DOHH2 (cell line): ENCODE data around the gene DPH3.

ENCODE experiments used
- H3F3A ChIP-seq: fragments of 200-600 bp; sonication (generic), shearing (Covaris generic); 2 replicates; pipeline ENCODE4 v1.6.0; 2016; ENCODE audit warnings: antibody characterized with exemption, mild to moderate bottlenecking; ENCODE audit not compliant: control insufficient read depth, insufficient read depth
- H3K27ac ChIP-seq: fragments of 200-600 bp; sonication (generic); 2 replicates; pipeline ENCODE4 v1.5.1; 2014; ENCODE audit warnings: low read depth, mild to moderate bottlenecking, low read length, moderate library complexity
- H3K27me3 ChIP-seq: fragments of 200-600 bp; sonication (generic); 2 replicates; pipeline ENCODE4 v1.6.1; 2014; ENCODE audit warnings: mild to moderate bottlenecking, low read length, mixed read lengths; ENCODE audit not compliant: control insufficient read depth
- H3K36me3 ChIP-seq: fragments of 200-600 bp; sonication (generic); 2 replicates; pipeline ENCODE4 v1.6.1; 2014; ENCODE audit warnings: mild to moderate bottlenecking, low read length, moderate library complexity, mixed read lengths; ENCODE audit not compliant: control insufficient read depth
- H3K4me1 ChIP-seq: fragments of 200-600 bp; sonication (generic); 2 replicates; pipeline ENCODE4 v1.6.1; 2014; ENCODE audit warnings: mild to moderate bottlenecking, low read length, mixed read lengths; ENCODE audit not compliant: control insufficient read depth
- H3K4me2 ChIP-seq: fragments of 200-600 bp; sonication (generic); 2 replicates; pipeline ENCODE4 v1.6.0; 2014; ENCODE audit warnings: mild to moderate bottlenecking, low read length, moderate library complexity
- H3K4me3 ChIP-seq: fragments of 200-600 bp; sonication (generic); 2 replicates; pipeline ENCODE4 v1.5.1; 2014; ENCODE audit warnings: mild to moderate bottlenecking, low read length, mixed read lengths
- H3K79me2 ChIP-seq: fragments of 200-600 bp; sonication (generic); 2 replicates; pipeline ENCODE4 v1.6.1; 2014; ENCODE audit warnings: mild to moderate bottlenecking, low read length, mixed read lengths; ENCODE audit not compliant: control insufficient read depth
- H3K9me2 ChIP-seq: fragments of 200-600 bp; sonication (generic); replicated peaks from 2 replicates; pipeline ENCODE4 v1.6.1; 2014; ENCODE audit warnings: mild to moderate bottlenecking, low read length, mixed read lengths; ENCODE audit not compliant: control insufficient read depth
- H3K9me3 ChIP-seq: fragments of 200-600 bp; sonication (generic); 2 replicates; pipeline ENCODE4 v1.6.1; 2014; ENCODE audit warnings: antibody characterized with exemption, low read length, mixed read lengths; ENCODE audit not compliant: control insufficient read depth, insufficient read depth
- H4K20me1 ChIP-seq: fragments of 200-600 bp; sonication (generic); 2 replicates; pipeline ENCODE4 v1.6.0; 2014; ENCODE audit warnings: low read depth, mild to moderate bottlenecking, antibody characterized with exemption, low read length, moderate library complexity; ENCODE audit not compliant: control insufficient read depth, insufficient read depth
- CTCF ChIP-seq: fragments of 200-600 bp; sonication (generic); IDR thresholded peaks from one replicate; pipeline ENCODE4 v1.5.1; 2014; ENCODE audit warnings: antibody characterized with exemption, mild to moderate bottlenecking, low read depth, low read length; ENCODE audit not compliant: poor library complexity, severe bottlenecking
- EZH2phosphoT487 ChIP-seq: fragments of 200-600 bp; sonication (generic); IDR thresholded peaks from 2 replicates; pipeline ENCODE4 v1.6.1; 2017; ENCODE audit warnings: borderline replicate concordance, mild to moderate bottlenecking, antibody characterized with exemption, low read length, moderate library complexity, mixed read lengths

DPH3 gene

DNA sequence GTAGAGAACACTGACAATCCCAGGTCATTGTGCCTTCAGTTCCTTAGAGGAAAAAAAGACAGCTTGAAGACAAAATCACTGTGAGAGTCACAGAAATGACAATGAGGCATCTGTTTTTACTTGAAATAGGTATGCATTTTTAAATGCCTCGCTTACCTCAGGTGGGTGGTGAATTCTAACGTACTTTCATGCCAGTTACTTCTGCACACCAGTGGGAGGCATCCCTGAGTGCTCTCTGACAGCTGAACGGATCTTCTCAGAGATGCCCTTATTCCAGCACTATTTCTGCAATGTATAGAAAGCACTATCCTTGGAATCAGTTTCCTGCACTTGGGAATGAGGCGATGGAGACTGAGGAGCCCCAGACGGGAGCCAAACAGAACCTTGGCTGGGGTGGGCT is 16.2 kb downstream of the DPH3 start:
- no peaks in the 10 kb centered on the region for H3K9me3 ChIP-seq
- H3K9me2 ChIP-seq: no peaks in the 10 kb centered on the region
- H3K36me3 ChIP-seq: no peaks in the 10 kb centered on the region
- H3K4me2 ChIP-seq: no peak overlapping the region
- no peaks in the 10 kb centered on the region for H3K79me2 ChIP-seq
- H3K27me3 ChIP-seq: peaks cover 13% of the 10 kb centered on the region
- TF ChIP-seq EZH2phosphoT487 (no peak), CTCF (no peak)
- no peaks in the 10 kb centered on the region for H4K20me1 ChIP-seq
- H3K4me1 ChIP-seq: peaks cover 27% of the 10 kb centered on the region
- no peak overlapping the region for H3K27ac ChIP-seq
- no peak overlapping the region for H3K4me3 ChIP-seq
- no peaks in the 10 kb centered on the region for H3F3A ChIP-seq

DNA sequence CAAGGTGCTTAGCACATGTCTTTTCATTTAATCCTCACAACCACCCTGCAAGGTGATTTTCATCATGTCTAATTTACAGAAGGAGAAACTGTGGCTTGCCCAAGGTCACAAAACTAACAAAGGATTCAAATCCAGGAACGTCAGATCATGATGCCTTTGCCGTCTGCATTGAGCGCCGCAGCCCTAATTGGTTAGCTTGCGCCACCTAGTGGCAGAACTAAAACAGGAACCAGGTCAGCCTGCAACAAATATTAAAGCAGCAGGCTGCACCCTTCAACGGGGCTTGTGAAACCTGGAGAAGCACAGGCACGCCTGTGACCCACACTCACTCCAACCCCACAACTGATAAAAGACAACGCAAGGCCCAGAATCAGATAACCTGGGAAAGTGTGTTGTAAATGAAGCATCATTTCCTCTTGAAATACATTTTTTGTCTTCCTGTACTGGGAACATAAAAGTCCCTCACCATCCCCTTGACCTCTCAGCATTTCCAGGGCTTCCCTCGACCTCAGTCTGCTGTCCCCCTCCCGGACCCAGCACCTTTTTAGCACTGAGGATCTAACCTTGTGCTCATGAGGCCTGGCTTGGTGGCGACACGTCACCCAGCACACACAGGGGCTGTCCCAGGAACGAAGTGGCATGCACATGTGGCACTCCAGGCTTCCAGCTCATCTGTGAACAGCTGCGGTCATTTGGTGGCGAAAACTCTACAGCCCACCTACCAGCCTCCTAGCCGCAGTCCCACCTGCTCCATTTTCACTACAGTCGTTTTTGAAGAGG is 17.3 kb downstream of the DPH3 start:
- Histone ChIP-seq H3K9me3 (no peaks in the 10 kb centered on the region), H3K4me2 (peak overlapping the region; percentile 18; the same call in 1 of the 2 replicates), H3K9me2 (no peaks in the 10 kb centered on the region), H3K4me1 (peaks cover 16% of the 10 kb centered on the region), H3K27me3 (peaks cover 13% of the 10 kb centered on the region), H3F3A (no peaks in the 10 kb centered on the region), H3K36me3 (no peaks in the 10 kb centered on the region), H4K20me1 (no peaks in the 10 kb centered on the region), H3K4me3 (no peak overlapping the region), H3K79me2 (no peaks in the 10 kb centered on the region), H3K27ac (no peak overlapping the region)
- TF ChIP-seq EZH2phosphoT487: no peak
- TF ChIP-seq CTCF: peak; percentile 97

GRCh38 chr3:16245609-16246008 is 19.1 kb downstream of the DPH3 start:
- TF ChIP-seq EZH2phosphoT487 (no peak), CTCF (no peak)
- no peaks in the 10 kb centered on the region for H3F3A ChIP-seq
- no peak overlapping the region for H3K4me3 ChIP-seq
- no peaks in the 10 kb centered on the region for H3K36me3 ChIP-seq
- no peaks in the 10 kb centered on the region for H3K9me2 ChIP-seq
- H4K20me1 ChIP-seq: no peaks in the 10 kb centered on the region
- no peak overlapping the region for H3K27ac ChIP-seq
- H3K79me2 ChIP-seq: no peaks in the 10 kb centered on the region
- peaks cover 15% of the 10 kb centered on the region for H3K27me3 ChIP-seq
- no peak overlapping the region for H3K4me2 ChIP-seq
- H3K4me1 ChIP-seq: peaks cover 7% of the 10 kb centered on the region; the same call in 1 of the 2 replicates
- no peaks in the 10 kb centered on the region for H3K9me3 ChIP-seq
